Stromal cell of bone marrow (primary cell): Measurements from ENCODE around the gene KPNA6.
A peak's percentile ranks its signal among the peaks of the same experiment; 100 is the strongest.

Source experiments
- DNase-seq: peaks from one replicate; pipeline ENCODE4 v3.0.0-alpha.2; 2012; ENCODE audit warnings: low read depth

The KPNA6 gene

GRCh38 chr1:32187850-32188249 lies 80.0 kb downstream of the KPNA6 start:
- DNase-seq, result no peak

- no peak for DNase-seq
Measured at GRCh38 chr1:32192220-32192948, 84.5 kb downstream of the KPNA6 start.

GRCh38 chr1:32194984-32195383 lies 87.1 kb downstream of the KPNA6 start:
- no peak for DNase-seq

- no peak for DNase-seq
Measured at GRCh38 chr1:32195531-32195930, 87.7 kb downstream of the KPNA6 start.

GRCh38 chr1:32195972-32196823 lies 88.3 kb downstream of the KPNA6 start:
- no peak for DNase-seq

- no peak for DNase-seq
Measured at GRCh38 chr1:32197074-32197473, 89.2 kb downstream of the KPNA6 start.

GRCh38 chr1:32197837-32198236 lies 90.0 kb downstream of the KPNA6 start:
- no peak for DNase-seq

- DNase-seq, result no peak
Measured at GRCh38 chr1:32198237-32199042, 90.6 kb downstream of the KPNA6 start.

GRCh38 chr1:32199043-32199716 lies 91.3 kb downstream of the KPNA6 start:
- DNase-seq, result no peak

- DNase-seq, result no peak
Measured at GRCh38 chr1:32199717-32200072, 91.8 kb downstream of the KPNA6 start.

GRCh38 chr1:32200226-32201010 lies 92.6 kb downstream of the KPNA6 start, which contains the start of gene CCDC28B:
Gene CCDC28B (plus strand): TSS chr1:32200595. CDS start chr1:32201936, 1,341 bp downstream.
- DNase-seq, result no peak

GRCh38 chr1:32201011-32201855 lies 93.4 kb downstream of the KPNA6 start:
- no peak for DNase-seq

GRCh38 chr1:32204943-32205361 lies 97.1 kb downstream of the KPNA6 start:
- no peak for DNase-seq

GRCh38 chr1:32205401-32206370 lies 97.8 kb downstream of the KPNA6 start, which contains the start of gene IQCC:
Gene IQCC (plus strand): TSS chr1:32205671. CDS start chr1:32205682, 11 bp downstream.
- DNase-seq, result peak; percentile 61

- DNase-seq, result no peak
Measured at GRCh38 chr1:32208469-32208868, 100.6 kb downstream of the KPNA6 start.

- no peak for DNase-seq
Measured at GRCh38 chr1:32208891-32209328, 101.1 kb downstream of the KPNA6 start, which contains the start of gene DCDC2B. Gene DCDC2B (plus strand): TSS chr1:32209089. CDS start chr1:32209094, 5 bp downstream.

GRCh38 chr1:32215629-32216480 lies 108.0 kb downstream of the KPNA6 start:
- peak; percentile 45 for DNase-seq

- no peak for DNase-seq
Measured at GRCh38 chr1:32216566-32216965, 108.7 kb downstream of the KPNA6 start.
